OCI-M2 (cell line): ENCODE measurements around the gene B4GALNT4.
"Not testable (repeated sequence)": the region's sequence is repeated elsewhere in the genome, so short reads cannot be mapped to it uniquely, and the experiment has no call there.

Source experiments
- DNase-seq: peaks from one replicate; lab custom pipeline; 2025; ENCODE audit not compliant: unreplicated experiment; lab: John Stamatoyannopoulos, UW

The B4GALNT4 gene

DNA sequence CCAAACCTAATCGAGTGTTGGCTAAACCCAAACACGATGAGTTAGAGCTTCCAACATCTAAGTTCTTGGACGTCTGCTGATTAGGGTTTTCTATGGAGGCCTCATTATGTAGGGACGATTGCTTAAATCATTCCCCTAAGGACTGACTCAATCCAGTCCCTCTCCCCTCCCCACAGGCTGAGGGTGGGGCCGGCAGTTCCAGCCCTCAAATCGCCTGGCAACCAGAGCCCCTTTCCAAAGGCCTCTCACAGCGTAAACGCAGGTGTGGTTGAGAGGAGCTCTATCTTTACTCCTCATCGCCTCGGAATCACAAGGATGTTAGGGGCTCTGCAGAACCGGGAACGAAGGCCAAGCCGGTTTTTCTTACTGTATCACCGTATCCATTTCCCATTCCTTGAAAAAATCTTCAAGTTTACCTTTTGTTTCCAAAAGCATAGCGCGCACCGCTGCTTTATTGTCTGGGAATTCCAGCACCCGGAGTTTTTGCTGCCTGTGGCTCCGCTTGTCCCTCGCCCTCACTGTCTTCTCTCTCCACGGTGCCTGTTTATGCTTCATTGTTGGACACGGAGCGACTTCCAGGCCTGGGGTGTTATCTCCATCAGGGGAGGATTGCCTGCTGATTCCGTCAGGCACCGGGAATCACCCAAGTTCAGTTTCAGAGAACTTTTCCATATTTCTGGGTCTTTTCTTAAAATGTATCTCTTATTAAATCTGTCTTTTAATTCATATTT, 34.9 kb upstream of the B4GALNT4 start:
- DNase-seq: no peak

DNA sequence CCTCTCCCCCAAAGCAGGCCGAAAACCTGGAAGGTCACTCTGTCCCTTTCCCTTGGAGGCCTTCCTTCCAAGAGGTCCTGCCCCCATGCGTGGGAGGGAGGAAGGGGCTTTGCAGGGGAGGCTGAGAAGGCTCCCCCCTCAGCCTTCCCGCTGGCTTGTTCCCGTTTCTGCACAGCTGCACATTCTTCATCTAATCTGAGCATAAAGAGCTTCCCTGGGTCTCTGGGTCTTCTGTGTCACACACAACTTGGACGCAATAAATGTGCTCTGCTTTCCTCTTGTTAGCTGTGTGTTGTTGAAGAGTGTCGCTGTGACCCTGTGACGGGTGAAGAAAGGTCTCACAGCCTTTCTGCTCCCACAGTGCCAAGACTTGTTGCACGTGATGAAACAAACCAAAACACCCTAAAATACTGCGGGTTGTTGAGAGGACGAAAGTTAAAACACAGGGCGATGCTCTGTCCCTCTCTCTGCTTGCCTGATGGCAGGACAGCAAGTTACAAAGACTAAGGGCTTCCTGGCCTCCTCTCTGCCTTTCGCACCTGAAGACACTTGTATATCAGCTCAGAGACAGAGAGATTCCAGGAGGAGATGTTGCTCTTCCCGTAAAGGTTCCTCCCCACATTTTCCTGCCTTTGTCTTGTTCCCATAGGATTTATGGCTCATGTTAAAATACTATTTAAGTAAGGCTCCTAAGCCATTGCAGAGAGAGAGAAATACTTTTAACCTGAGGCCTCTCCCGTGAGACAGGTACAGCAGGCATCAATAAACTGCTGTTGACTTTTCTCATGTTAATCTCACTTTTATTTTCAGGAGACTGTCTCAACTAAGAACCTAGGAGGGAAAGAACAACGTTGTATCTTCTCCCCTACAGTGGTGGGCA, 33.3 kb upstream of the B4GALNT4 start:
- DNase-seq: no peak

DNA sequence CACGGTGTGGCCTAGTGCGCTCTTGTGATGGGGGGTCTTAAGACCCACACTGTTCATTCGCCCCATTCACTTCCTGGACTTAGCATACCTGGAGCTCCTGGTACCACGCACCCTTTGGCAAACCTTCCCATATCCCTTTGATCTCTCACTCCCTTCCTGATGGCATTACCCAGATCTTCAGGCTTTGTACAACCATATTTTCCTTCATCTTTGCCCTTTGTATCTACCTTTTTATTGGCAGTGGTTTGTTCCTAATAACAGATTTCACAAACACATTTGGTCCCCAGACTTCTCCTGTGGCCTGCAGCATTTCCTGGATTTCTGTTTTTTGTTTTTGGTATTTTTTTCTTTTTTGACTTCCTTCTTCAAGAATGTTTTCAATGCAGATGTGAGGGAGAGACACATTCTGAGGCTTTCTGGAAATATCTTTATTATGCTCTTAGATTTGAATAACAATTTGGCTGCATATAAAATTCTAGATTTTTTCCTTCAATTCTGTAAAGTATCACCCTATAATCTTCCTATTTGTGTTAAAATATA, 32.6 kb upstream of the B4GALNT4 start:
- no peak for DNase-seq

GRCh38 chr11:337711-338110, 31.6 kb upstream of the B4GALNT4 start:
- no peak for DNase-seq

DNA sequence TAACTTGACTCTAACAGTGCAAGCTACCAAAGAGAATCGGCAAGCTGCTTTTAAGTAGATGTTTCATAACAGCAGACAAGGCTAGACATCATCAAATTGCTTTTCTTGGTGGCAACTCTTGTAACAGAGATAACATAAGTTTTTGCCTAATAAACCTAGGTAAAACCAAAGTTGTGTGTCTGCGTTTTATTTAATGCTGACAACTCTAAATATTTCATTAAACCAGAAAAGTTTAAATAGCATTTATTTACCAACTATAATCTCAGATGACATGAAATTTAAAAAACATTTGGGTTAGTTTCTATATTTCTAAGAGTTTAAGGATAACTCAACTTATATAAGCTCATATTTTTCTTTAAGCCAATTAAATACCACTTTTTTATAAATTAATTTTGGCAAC, 29.3 kb upstream of the B4GALNT4 start:
- DNase-seq: no peak

DNA sequence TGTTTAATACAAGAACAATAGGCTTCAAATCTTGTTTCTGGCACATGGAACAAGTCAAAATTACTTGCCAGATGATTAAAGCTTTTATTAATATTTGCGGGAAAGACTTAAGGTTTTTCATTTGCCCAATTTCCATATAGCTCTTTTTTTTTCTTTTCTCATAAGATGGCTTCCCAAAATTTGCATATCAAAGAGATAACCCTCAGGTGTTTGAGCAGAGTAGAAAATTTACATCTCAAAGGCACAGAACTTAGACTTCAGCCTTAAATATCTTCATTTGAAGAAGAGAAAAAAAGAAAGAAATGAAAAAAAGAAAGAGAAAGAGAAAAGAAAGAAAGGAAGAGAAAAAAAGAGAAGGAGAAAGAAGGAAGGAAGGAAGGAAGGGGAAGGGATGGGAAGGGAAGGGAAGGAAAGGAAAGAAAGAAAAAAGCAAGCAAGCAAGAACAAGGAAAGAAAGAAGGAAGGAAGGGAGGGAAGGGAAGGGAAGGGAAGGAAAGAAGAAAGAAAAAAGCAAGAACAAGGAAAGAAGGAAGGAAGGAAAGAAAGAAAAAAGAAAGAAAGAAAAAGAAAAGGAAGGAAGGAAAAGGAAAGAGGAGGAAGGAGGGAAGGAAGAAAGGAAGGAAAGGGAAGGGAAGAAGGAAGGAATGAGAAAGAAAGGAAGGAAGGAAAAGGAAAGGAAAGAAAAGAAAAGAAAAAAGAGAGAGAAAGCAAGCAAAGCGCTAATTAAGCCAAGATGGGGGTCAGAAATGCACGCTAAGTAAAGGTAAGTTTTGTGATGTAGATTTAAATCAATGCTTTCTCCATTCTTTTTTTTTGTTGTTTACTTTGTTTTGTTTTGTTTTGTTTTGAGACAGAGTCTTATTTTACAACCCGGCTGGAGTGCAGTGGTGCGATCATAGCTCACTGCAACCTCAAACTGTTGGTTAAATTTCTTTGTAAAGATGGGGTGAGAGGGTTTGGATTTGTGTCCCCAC, 28.5 kb upstream of the B4GALNT4 start:
- no peak for DNase-seq

GRCh38 chr11:342328-342727, 27.0 kb upstream of the B4GALNT4 start:
- DNase-seq: no peak

DNA sequence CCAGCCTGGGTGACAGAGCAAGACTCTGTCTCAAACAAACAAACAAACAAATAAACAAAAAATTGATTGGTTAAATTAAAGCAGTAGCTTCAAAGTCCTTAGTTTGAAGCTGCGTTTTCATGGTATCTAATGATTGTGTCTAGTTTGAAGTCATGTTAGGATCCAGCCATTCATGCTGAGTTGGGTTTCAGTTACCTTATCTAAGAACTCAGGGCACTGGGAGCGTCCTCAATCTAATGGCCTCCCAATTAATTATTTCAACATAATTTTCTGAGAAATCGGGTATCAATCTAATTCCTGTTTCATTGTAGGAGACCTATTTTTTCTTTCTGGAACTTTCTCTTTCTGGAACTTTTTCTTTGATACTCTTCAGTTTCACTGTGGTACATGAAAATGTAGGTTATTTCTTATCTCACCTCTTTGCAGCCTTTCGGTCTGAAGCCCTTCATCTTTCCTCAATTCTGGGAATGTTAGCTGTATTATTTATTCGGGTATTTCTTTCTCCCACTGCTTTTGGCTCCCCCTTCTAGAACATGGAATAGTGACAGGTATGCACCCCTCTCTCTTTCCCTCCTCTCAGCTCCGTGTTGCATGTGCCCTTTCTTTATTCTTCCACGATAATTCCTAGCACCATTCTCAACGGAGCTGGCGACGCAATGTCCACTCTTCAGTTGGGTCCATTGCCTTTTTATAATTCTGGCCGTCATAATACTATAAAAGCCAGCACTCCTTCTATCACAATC, 24.3 kb upstream of the B4GALNT4 start:
- DNase-seq: no peak

- no peak for DNase-seq
Measured at GRCh38 chr11:346529-346928, 22.8 kb upstream of the B4GALNT4 start.

DNA sequence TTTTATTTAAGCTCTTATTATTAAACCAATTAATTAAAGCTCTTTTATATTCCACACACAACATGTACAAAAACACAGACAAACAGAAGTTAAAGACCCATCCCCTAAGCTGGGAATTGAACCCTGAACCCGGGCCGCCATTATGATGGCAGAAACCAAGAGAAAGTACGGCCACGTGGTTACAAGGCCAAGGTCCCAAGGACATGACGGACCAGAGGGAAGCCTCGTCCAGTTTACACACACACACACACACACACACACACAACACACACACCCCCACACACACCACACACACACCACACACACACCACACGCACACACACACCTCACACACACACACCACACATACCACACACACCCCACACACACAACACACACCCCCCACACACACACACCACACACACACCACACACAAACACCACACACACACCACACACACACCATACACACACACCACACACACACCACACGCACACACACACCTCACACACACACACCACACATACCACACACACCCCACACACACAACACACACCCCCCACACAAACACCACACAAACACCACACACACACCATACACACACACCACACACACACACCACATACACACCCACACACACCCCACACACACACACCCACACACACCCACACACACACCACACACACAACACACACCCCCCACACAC, 19.9 kb upstream of the B4GALNT4 start:
- not testable (repeated sequence) for DNase-seq

DNA sequence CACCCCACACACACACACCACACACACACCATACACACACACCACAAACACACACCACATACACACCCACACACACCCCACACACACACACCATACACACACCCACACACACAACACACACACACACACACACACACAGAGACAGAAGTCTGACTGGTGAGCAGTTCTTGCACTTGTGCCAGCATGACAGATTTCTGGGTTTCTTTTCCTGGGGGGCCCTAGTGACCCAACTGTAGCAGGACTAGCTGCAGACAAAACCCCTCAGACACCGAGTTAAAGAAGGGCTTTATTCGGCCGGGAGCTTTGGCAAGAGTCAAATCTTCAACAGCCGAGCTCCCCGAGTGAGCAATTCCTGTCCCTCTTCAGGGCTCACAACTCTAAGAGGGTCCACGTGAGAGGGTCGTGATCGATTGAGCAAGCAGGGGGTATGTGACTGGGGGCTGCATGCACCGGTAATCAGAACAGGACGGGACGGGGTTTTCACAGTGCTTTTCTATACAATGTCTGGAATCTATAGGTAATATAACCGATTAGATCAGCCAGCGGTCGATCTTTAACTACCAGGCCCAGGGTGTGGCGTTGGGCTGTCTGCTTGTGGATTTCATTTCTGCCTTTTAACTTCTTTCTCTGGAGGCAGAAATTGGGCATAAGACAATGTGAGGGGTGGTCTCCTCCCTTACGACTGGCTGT, 19.1 kb upstream of the B4GALNT4 start:
- DNase-seq: not testable (repeated sequence)

- no peak for DNase-seq
Measured at GRCh38 chr11:350723-351255, 18.5 kb upstream of the B4GALNT4 start.

- DNase-seq: no peak
Measured at GRCh38 chr11:351411-351810, 17.9 kb upstream of the B4GALNT4 start.

GRCh38 chr11:352456-353031, 16.8 kb upstream of the B4GALNT4 start:
- no peak for DNase-seq

- DNase-seq: no peak
Measured at GRCh38 chr11:353179-353873, 16.0 kb upstream of the B4GALNT4 start.

DNA sequence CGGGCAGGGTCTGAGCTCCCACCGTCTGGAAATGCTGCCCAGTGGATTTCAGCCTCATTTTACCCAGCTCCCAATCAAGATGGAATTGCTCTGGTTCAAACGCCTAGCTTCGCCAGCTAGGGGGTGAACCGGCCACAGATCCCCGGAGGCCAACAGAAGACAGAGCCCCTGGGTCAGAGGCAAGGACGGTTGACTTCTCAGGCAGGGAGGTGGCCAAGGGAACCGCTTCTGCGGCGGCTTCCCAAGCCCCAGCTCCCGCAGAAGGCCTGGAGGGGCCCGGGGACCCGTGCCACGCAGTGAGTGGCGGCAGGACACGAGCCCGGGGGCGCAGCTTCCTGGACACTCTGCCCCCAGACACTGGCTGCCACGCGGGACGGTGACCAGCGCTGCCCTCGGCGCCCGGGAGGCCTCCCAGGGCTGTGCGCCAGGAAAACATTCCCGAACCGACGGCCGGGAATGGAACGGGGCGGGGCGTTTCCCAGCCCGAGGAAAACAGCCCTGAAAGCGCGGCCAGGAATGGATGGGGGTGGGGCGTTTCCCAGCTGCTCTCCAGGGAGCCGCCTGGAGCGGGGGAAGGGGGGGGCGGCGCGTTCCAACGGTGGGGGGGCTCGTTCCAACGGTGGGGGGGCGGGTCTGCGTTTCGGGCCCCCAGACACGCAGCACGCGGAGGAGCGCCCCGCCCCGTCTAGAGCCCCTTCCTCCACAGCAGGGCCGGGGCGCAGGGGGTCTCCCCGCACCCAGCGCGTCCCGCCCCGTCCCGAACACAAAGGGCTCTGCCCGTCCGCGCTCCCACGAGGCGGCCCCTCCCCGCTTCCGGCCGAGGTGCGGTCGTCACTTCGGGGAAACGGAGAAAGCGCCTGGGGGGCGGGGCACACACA, 13.5 kb upstream of the B4GALNT4 start:
- no peak for DNase-seq

GRCh38 chr11:356610-357009, 12.7 kb upstream of the B4GALNT4 start:
- no peak for DNase-seq
